Stomach (tissue), 19 donors: Measurements from ENCODE around the gene ANAPC5. TPM values are rescaled to one million over a fixed set of nuclear protein-coding genes. Genes with fewer than 3 reads are reported as not detected.

Experiments used
- DNase-seq, 2 donors: peaks; one replicate each; pipeline versions ENCODE4 v3.0.0 to v3.0.0-alpha.2; 2013 to 2019
- H3K27ac ChIP-seq, 5 donors: fragments of 200-600 bp in 4 of 5; sonication (generic) in 4 of 5; one replicate each; pipeline ENCODE4 v1.5.1; 2013 to 2019; ENCODE audit warnings: mild to moderate bottlenecking in 1 of 5, moderate library complexity in 1 of 5
- H3K27me3 ChIP-seq, 3 donors: fragments of 200-600 bp; sonication (generic); one replicate each; pipeline ENCODE4 v1.5.1; 2017 to 2019; ENCODE audit warnings: mixed run types in 1 of 3
- H3K36me3 ChIP-seq, 4 donors: fragments of 200-600 bp; sonication (generic); 1 replicate in 3 of 4; 2 replicates in 1 of 4; pipeline ENCODE4 v1.5.1; 2016 to 2019
- H3K4me1 ChIP-seq, 4 donors: fragments of 200-600 bp; sonication (generic); one replicate each; pipeline ENCODE4 v1.5.1; 2016 to 2019
- H3K4me3 ChIP-seq, 4 donors: fragments of 200-600 bp; sonication (generic) in 3 of 4; one replicate each; pipeline ENCODE4 v1.5.1; 2016 to 2019; ENCODE audit warnings: mild to moderate bottlenecking in 1 of 4
- H3K9me3 ChIP-seq, 4 donors: fragments of 200-600 bp; sonication (generic); one replicate each; pipeline ENCODE4 v1.5.1; 2016 to 2019
- EP300 ChIP-seq: sonication (generic); formaldehyde crosslinking; IDR thresholded peaks from one replicate; pipeline ENCODE4 v1.6.1; 2017; ENCODE audit warnings: antibody characterized with exemption
- POLR2A ChIP-seq, 4 donors: fragments of 450-650 bp; IDR thresholded peaks; one replicate each; pipeline ENCODE4 v1.6.1; 2016; ENCODE audit warnings: antibody characterized with exemption in 4 of 4, control low read depth in 2 of 4, mild to moderate bottlenecking in 1 of 4, moderate library complexity in 1 of 4
- POLR2AphosphoS5 ChIP-seq, 3 donors: sonication (generic); formaldehyde crosslinking; IDR thresholded peaks; one replicate each; pipeline ENCODE4 v1.6.1; 2016; ENCODE audit warnings: antibody characterized with exemption in 3 of 3
- WGBS, 5 donors: extraction: QIAGEN DNeasy Blood & Tissue Kit in 3 of 5; methylation state at CpG; one replicate each; pipeline versions ENCODE4 v1.1.5 to v1.1.7; 2013 to 2018; 5-methylcytosine and 5-hydroxymethylcytosine counted together
- intact Hi-C: fragments of 100-400 bp; cut with DNase I; formaldehyde crosslinking; loops from one replicate; pipeline ENCODE4 v1.15.1; 2023; ENCODE audit warnings: low total_unique reads
- long read RNA-seq, 10 donors: transcript quantifications; one replicate each; lab custom pipeline, GENCODE V29; 2026
- polyA plus RNA-seq, 3 donors: library from polyadenylated mRNA; stranded (reverse); fragments of 200-250 nt; gene quantifications; one replicate each; pipeline ENCODE4 v1.2.3, GENCODE V29; 2013
- total RNA-seq, 5 donors: library from RNA; depleted of rRNA; stranded (reverse); fragments of >200 nt; gene quantifications; one replicate each; pipeline versions ENCODE4 v1.1.0 to v1.2.3, GENCODE V29; 2014 to 2016
- TF ChIP-seq, protein P1 (sequence below), 7 experiments: fragments of 450-650 bp in 4 of 7; fragments of 200-600 bp in 3 of 7; sonication (generic) in 3 of 7; IDR thresholded peaks; one replicate each; pipeline ENCODE4 v1.5.1; 2016 to 2019; ENCODE audit warnings: antibody characterized with exemption in 7 of 7, control low read depth in 2 of 7, mild to moderate bottlenecking in 1 of 7
- donor health status: healthy with polysubstance abuse.
- donor health status: Bipolar disorder and iron deficiency.
- donor health status: healthy.

ANAPC5 gene, protein sequence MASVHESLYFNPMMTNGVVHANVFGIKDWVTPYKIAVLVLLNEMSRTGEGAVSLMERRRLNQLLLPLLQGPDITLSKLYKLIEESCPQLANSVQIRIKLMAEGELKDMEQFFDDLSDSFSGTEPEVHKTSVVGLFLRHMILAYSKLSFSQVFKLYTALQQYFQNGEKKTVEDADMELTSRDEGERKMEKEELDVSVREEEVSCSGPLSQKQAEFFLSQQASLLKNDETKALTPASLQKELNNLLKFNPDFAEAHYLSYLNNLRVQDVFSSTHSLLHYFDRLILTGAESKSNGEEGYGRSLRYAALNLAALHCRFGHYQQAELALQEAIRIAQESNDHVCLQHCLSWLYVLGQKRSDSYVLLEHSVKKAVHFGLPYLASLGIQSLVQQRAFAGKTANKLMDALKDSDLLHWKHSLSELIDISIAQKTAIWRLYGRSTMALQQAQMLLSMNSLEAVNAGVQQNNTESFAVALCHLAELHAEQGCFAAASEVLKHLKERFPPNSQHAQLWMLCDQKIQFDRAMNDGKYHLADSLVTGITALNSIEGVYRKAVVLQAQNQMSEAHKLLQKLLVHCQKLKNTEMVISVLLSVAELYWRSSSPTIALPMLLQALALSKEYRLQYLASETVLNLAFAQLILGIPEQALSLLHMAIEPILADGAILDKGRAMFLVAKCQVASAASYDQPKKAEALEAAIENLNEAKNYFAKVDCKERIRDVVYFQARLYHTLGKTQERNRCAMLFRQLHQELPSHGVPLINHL
- total RNA-seq (100 to 1,000 TPM in 4 of 5 donors, 10 to 100 TPM in 1; 95.7 to 228 (median 157) TPM), polyA plus RNA-seq (100 to 1,000 TPM in 2 of 3 donors, 10 to 100 TPM in 1; 81.2 to 108 (median 106) TPM)
- long read RNA-seq, donor 1, partial matches to known transcripts = 16 of 20 reads
- long read RNA-seq, donor 1, other reads (novel, unspliced or antisense) = 0 of 20 reads
- long read RNA-seq, donor 2, transcript ANAPC5-201 (17 exons, 2,513 nt) = minor isoform, 6 of 66 reads
- long read RNA-seq, donor 2, transcript ANAPC5-203 (2 exons, 1,141 nt) = major isoform, 7 of 66 reads
- long read RNA-seq, donor 2, transcript ANAPC5-208 (9 exons, 2,077 nt) = minor isoform, 5 of 66 reads
- long read RNA-seq, donor 2, partial matches to known transcripts = 39 of 66 reads
- long read RNA-seq, donor 2, other reads (novel, unspliced or antisense) = 5 of 66 reads
- long read RNA-seq, donor 3, partial matches to known transcripts = 8 of 14 reads
- long read RNA-seq, donor 3, other reads (novel, unspliced or antisense) = 0 of 14 reads
- long read RNA-seq, donor 4 = 0 reads
- long read RNA-seq, donor 5, partial matches to known transcripts = 11 of 20 reads
- long read RNA-seq, donor 5, other reads (novel, unspliced or antisense) = 0 of 20 reads
- long read RNA-seq, donor 6, transcript ANAPC5-203 (2 exons, 1,141 nt) = minor isoform, 17 of 214 reads
- long read RNA-seq, donor 6, transcript ANAPC5-218 (17 exons, 2,400 nt) = minor isoform, 5 of 214 reads
- long read RNA-seq, donor 6, transcript ANAPC5-201 (17 exons, 2,513 nt) = minor isoform, 14 of 214 reads
- long read RNA-seq, donor 6, transcript ANAPC5-208 (9 exons, 2,077 nt) = major isoform, 30 of 214 reads
- long read RNA-seq, donor 6, partial matches to known transcripts = 146 of 214 reads
- long read RNA-seq, donor 6, other reads (novel, unspliced or antisense) = 0 of 214 reads
- long read RNA-seq, donor 7, partial matches to known transcripts = 15 of 25 reads
- long read RNA-seq, donor 7, other reads (novel, unspliced or antisense) = 0 of 25 reads
- long read RNA-seq, donor 8, transcript ANAPC5-203 (2 exons, 1,141 nt) = major isoform, 5 of 38 reads
- long read RNA-seq, donor 8, transcript ANAPC5-208 (9 exons, 2,077 nt) = major isoform, 5 of 38 reads
- long read RNA-seq, donor 8, partial matches to known transcripts = 23 of 38 reads
- long read RNA-seq, donor 8, other reads (novel, unspliced or antisense) = 0 of 38 reads
- long read RNA-seq, donor 9, partial matches to known transcripts = 0 of 8 reads
- long read RNA-seq, donor 9, other reads (novel, unspliced or antisense) = 0 of 8 reads
- long read RNA-seq, donor 10, partial matches to known transcripts = 0 of 5 reads
- long read RNA-seq, donor 10, other reads (novel, unspliced or antisense) = 0 of 5 reads

DNA sequence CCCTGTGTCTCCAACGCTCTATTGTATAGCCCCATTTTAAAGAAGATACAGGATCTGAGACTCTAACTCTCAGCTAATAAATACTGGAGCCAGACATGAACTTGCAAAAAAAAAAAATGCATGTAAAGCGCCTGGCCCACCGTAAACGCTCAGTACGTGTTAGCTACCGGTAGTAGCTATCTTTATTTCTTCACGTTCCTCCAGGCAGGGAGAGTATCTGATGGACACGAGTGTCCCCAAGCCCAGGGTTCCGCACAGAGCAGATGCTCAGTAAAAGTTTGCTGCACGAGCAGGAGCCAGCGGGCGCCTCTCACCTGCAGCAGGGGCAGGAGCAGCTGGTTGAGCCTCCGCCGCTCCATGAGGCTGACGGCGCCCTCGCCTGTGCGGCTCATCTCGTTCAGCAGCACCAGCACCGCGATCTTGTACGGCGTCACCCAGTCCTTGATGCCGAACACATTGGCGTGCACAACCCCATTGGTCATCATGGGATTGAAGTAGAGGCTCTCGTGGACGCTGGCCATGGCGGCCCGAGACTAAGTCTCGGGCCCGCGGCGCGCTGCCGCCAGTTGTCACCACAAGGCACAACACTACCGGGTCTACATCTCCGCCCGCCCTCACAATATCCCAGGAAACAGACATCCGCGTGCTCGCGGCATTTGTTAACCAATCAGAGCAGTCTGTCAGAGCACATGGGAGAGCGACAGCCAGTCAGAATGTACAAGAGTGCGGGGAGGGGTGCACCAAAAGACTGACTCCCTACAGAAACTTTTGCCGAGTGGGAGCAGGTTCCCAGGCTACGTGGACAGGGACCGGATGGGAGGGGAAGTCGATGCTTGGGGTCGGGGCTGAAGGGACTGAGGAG lies at the start of gene ANAPC5:
Gene ANAPC5, minus strand, starts transcription at position 592 of the 862 bp plus-strand sequence. Its CDS starts 71 bp downstream, at position 521.
- peak; percentile 94 to 99 for DNase-seq
- H3K4me3 ChIP-seq = peak within 1 kb of the TSS; percentile 72 to 99 (median 88)
- H3K27me3 ChIP-seq = no peaks in the 10 kb centered on the region
- TF ChIP-seq, protein P1, sequence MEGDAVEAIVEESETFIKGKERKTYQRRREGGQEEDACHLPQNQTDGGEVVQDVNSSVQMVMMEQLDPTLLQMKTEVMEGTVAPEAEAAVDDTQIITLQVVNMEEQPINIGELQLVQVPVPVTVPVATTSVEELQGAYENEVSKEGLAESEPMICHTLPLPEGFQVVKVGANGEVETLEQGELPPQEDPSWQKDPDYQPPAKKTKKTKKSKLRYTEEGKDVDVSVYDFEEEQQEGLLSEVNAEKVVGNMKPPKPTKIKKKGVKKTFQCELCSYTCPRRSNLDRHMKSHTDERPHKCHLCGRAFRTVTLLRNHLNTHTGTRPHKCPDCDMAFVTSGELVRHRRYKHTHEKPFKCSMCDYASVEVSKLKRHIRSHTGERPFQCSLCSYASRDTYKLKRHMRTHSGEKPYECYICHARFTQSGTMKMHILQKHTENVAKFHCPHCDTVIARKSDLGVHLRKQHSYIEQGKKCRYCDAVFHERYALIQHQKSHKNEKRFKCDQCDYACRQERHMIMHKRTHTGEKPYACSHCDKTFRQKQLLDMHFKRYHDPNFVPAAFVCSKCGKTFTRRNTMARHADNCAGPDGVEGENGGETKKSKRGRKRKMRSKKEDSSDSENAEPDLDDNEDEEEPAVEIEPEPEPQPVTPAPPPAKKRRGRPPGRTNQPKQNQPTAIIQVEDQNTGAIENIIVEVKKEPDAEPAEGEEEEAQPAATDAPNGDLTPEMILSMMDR (IDR thresholded peaks at IDR 0.05) = peak in 1 of 7 experiments; percentile 33
- TF ChIP-seq POLR2A (IDR thresholded peaks at IDR 0.05) (peak in 2 of 4 donors; percentile 65 to 75), POLR2AphosphoS5 (IDR thresholded peaks at IDR 0.05) (peak; percentile 79 to 92 (median 84)), EP300 (no peak)
- peak within 1 kb of the TSS; percentile 78 to 91 (median 87) for H3K27ac ChIP-seq
- peaks cover 0 to 7% (median 7%) of the 10 kb centered on the region in 4 donors for H3K36me3 ChIP-seq
- peaks cover 21 to 37% (median 29%) of the 10 kb centered on the region in 4 donors for H3K4me1 ChIP-seq
- intact Hi-C loops = no loop called here
- H3K9me3 ChIP-seq = no peaks in the 10 kb centered on the region
- 0 to 1% (median 0%) methylated on average over 23 to 49 of the region's 49 CpGs for WGBS, 5 donors

DNA sequence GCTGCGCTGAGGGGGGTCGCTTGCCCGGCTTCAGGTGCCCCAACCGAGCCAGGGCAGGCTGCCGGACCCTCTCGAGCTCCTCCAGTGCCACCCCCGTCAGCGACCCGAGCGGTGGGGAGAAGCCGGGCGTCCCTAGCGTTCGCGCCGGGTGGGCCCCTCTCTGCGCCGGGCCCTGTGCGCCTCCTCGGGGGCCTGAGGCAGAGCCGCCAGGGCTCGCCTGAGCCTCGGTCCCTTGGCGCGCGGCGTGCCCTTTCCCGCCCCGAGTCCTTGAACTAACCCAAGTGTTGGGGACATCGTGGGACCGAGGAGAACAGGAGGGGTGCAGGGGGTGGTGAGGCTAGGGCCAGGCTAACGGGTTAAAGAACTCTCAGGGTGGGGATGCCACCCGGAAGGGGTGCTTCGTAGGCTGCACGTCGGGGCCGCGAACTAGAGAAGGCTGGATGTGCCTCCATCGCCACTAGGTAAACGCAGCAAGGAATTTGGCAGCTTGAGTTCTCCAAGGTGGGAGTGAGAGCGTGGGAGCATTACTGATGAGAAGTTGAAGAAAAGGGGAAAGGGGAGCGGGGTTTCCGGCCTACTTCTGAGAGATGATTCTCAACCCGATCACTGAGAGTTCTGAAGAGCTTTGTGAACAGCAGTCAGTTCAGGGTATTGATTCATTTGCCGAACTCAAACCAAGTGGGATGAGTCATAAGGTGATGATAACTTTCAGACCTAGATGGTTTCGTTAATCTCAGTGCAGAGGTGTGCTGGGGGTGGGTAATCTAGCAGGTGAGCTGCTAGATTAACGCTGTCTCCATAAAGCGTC lies 48.3 kb upstream of the ANAPC5 start:
- TF ChIP-seq POLR2A (IDR thresholded peaks at IDR 0.05) (peak in 1 of 4 donors; percentile 9), EP300 (no peak), POLR2AphosphoS5 (IDR thresholded peaks at IDR 0.05) (peak in 1 of 3 donors; percentile 3)
- intact Hi-C loops = no loop called here
- peak overlapping the region; percentile 87 to 98 (median 96) for H3K27ac ChIP-seq

More for the DNA sequence above, 48.3 kb upstream of the ANAPC5 start:
- Histone ChIP-seq H3K36me3 (peaks cover 0 to 16% (median 11%) of the 10 kb centered on the region in 4 donors), H3K27me3 (no peaks in the 10 kb centered on the region), H3K4me3 (peak overlapping the region; percentile 69 to 99 (median 82)), H3K9me3 (no peaks in the 10 kb centered on the region), H3K4me1 (peaks cover 18 to 59% (median 38%) of the 10 kb centered on the region in 4 donors)
- WGBS, 5 donors = 1 to 2% (median 1%) methylated on average over 26 to 48 of the region's 48 CpGs
- DNase-seq = peak; percentile 44 to 76
